Measurements from ENCODE around the gene EFCAB7.

Gene EFCAB7

GRCh38 chr1:63548877-63549276, 25.6 kb downstream of the EFCAB7 start:
- intact Hi-C loops (cut with DNase I; ENCODE audit: low total_unique reads), result no loop called here
- Histone ChIP-seq H3K27ac (no peak overlapping the region), H3K9me3 (no peaks in the 10 kb centered on the region), H3K36me3 (peaks cover 3 to 23% (median 14%) of the 10 kb centered on the region in 3 donors), H3K4me3 (no peak overlapping the region), H3K4me1 (no peaks in the 10 kb centered on the region), H3K27me3 (no peaks in the 10 kb centered on the region)
- no peak for DNase-seq
- TF ChIP-seq CTCF (IDR thresholded peaks at IDR 0.05), result no peak

- H3K27me3 ChIP-seq, result no peaks in the 10 kb centered on the region
- peaks cover 0 to 12% (median 7%) of the 10 kb centered on the region in 3 donors for H3K36me3 ChIP-seq
- intact Hi-C loops (cut with DNase I; ENCODE audit: low total_unique reads), result no loop called here
- TF ChIP-seq CTCF (IDR thresholded peaks at IDR 0.05), result no peak
- DNase-seq, result no peak
- no peak overlapping the region for H3K4me3 ChIP-seq
- no peak overlapping the region for H3K27ac ChIP-seq
- H3K4me1 ChIP-seq, result no peaks in the 10 kb centered on the region
- no peaks in the 10 kb centered on the region for H3K9me3 ChIP-seq
These were observed 32.2 kb downstream of the EFCAB7 start for GRCh38 chr1:63555480-63555879.

- Histone ChIP-seq H3K9me3 (no peaks in the 10 kb centered on the region), H3K27me3 (no peaks in the 10 kb centered on the region), H3K4me1 (no peaks in the 10 kb centered on the region), H3K4me3 (no peak overlapping the region), H3K36me3 (peaks cover 0 to 12% (median 7%) of the 10 kb centered on the region in 3 donors), H3K27ac (no peak overlapping the region)
- DNase-seq, result no peak
- intact Hi-C loops (cut with DNase I; ENCODE audit: low total_unique reads), result no loop called here
- TF ChIP-seq CTCF (IDR thresholded peaks at IDR 0.05), result peak in 1 of 2 experiments; percentile 24
These were observed 34.2 kb downstream of the EFCAB7 start for GRCh38 chr1:63557365-63557987.

GRCh38 chr1:63559357-63559756, 36.0 kb downstream of the EFCAB7 start:
- intact Hi-C loops (cut with DNase I; ENCODE audit: low total_unique reads), result no loop called here
- TF ChIP-seq CTCF (IDR thresholded peaks at IDR 0.05), result no peak
- no peak overlapping the region for H3K27ac ChIP-seq
- H3K36me3 ChIP-seq, result no peaks in the 10 kb centered on the region
- DNase-seq, result no peak
- no peaks in the 10 kb centered on the region for H3K27me3 ChIP-seq
- no peaks in the 10 kb centered on the region for H3K4me1 ChIP-seq
- no peaks in the 10 kb centered on the region for H3K9me3 ChIP-seq
- no peak overlapping the region for H3K4me3 ChIP-seq

GRCh38 chr1:63563745-63564144, 40.4 kb downstream of the EFCAB7 start:
- H3K4me3 ChIP-seq, result no peak overlapping the region
- no peaks in the 10 kb centered on the region for H3K27me3 ChIP-seq
- no peak for TF ChIP-seq CTCF (IDR thresholded peaks at IDR 0.05)
- H3K9me3 ChIP-seq, result no peaks in the 10 kb centered on the region
- intact Hi-C loops (cut with DNase I; ENCODE audit: low total_unique reads), result no loop called here
- no peak overlapping the region for H3K27ac ChIP-seq
- no peaks in the 10 kb centered on the region for H3K4me1 ChIP-seq
- DNase-seq, result no peak
- H3K36me3 ChIP-seq, result no peaks in the 10 kb centered on the region

- no peak for DNase-seq
- no peak for TF ChIP-seq CTCF (IDR thresholded peaks at IDR 0.05)
- H3K4me1 ChIP-seq, result no peaks in the 10 kb centered on the region
- no peak overlapping the region for H3K27ac ChIP-seq
- H3K27me3 ChIP-seq, result no peaks in the 10 kb centered on the region
- H3K9me3 ChIP-seq, result no peaks in the 10 kb centered on the region
- H3K36me3 ChIP-seq, result no peaks in the 10 kb centered on the region
- intact Hi-C loops (cut with DNase I; ENCODE audit: low total_unique reads), result no loop called here
- H3K4me3 ChIP-seq, result no peak overlapping the region
These were observed 45.7 kb downstream of the EFCAB7 start for GRCh38 chr1:63569068-63569467.

Data from tibial artery (tissue), 4 donors.